Coronary artery (tissue), 2 donors: ENCODE measurements around the gene PTPRM.

Source experiments
- DNase-seq: peaks from one replicate; pipeline ENCODE4 v3.0.0-alpha.2; 2017; ENCODE audit warnings: low spot score
- H3K27ac ChIP-seq, 2 donors: fragments of 200-600 bp; sonication (generic); one replicate each; pipeline ENCODE4 v1.5.1; 2016 to 2019
- H3K4me3 ChIP-seq: fragments of 200-600 bp; sonication (generic); 2 replicates; pipeline ENCODE4 v1.5.1; 2016; ENCODE audit warnings: mild to moderate bottlenecking, moderate library complexity
- TF ChIP-seq, protein P1 (sequence below): fragments of 200-600 bp; sonication (generic); IDR thresholded peaks from one replicate; pipeline ENCODE4 v1.5.1; 2019; ENCODE audit warnings: antibody characterized with exemption

PTPRM gene

DNA sequence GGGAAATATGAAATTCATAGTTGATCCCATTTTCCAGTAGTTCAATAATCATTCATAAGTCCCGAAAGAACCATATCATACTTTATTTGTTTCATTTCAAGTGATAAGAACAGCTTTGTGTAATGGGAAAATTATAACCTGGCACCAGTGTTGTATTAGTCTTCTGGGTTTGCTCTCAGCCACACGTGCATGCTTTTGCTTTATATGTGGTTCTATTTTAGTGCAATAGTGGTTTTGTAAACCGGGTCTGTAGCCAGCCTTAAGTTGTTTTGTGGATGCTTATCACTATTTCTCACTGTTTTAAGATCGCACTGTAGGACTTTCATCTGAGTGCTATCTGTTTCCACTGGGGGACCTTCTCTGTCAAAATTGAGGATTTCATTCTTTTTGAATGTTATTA is 203.8 kb downstream of the PTPRM start:
- Histone ChIP-seq H3K27ac (no peak overlapping the region), H3K4me3 (no peak overlapping the region)
- TF ChIP-seq, protein P1, sequence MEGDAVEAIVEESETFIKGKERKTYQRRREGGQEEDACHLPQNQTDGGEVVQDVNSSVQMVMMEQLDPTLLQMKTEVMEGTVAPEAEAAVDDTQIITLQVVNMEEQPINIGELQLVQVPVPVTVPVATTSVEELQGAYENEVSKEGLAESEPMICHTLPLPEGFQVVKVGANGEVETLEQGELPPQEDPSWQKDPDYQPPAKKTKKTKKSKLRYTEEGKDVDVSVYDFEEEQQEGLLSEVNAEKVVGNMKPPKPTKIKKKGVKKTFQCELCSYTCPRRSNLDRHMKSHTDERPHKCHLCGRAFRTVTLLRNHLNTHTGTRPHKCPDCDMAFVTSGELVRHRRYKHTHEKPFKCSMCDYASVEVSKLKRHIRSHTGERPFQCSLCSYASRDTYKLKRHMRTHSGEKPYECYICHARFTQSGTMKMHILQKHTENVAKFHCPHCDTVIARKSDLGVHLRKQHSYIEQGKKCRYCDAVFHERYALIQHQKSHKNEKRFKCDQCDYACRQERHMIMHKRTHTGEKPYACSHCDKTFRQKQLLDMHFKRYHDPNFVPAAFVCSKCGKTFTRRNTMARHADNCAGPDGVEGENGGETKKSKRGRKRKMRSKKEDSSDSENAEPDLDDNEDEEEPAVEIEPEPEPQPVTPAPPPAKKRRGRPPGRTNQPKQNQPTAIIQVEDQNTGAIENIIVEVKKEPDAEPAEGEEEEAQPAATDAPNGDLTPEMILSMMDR = no peak
- no peak for DNase-seq

DNA sequence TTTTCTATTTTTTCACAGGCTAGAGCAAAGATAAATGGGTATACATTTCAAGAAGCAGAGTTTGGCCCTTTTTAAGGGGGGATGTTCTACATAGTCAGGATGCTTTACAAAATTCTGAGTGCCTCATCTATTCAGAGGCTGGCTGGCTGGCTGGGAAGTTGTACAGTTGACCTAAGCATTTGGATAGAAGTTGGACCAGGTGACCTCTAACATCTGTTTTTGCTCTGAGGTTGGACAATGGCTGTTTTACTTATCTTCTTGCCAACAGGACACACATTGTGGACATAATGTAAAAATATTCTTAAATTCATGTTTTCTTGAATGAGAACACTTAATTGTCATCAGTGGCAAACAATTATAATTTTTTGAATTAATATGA is 205.4 kb downstream of the PTPRM start:
- TF ChIP-seq, protein P1 = no peak
- no peak overlapping the region for H3K4me3 ChIP-seq
- DNase-seq = no peak
- H3K27ac ChIP-seq = no peak overlapping the region

DNA sequence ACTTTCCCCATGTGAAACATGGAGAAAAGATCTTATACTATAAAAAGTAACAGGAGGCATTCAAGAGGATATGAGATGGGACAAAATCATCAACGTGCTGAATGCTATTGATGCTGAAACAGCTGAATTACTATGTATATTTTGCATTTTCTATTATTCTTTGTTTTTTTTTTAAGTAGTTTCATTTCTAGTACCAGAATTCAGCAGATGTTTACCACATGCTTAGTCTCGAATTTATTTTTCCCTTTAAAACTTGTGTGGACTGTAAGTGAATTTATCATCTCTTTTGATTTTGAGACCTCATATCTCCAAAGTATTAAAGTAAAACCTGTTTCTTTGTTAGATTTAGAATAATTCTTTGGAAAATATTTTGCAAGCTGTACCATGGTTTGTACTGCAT is 205.8 kb downstream of the PTPRM start:
- TF ChIP-seq, protein P1 = no peak
- Histone ChIP-seq H3K4me3 (no peak overlapping the region), H3K27ac (no peak overlapping the region)
- DNase-seq = no peak

DNA sequence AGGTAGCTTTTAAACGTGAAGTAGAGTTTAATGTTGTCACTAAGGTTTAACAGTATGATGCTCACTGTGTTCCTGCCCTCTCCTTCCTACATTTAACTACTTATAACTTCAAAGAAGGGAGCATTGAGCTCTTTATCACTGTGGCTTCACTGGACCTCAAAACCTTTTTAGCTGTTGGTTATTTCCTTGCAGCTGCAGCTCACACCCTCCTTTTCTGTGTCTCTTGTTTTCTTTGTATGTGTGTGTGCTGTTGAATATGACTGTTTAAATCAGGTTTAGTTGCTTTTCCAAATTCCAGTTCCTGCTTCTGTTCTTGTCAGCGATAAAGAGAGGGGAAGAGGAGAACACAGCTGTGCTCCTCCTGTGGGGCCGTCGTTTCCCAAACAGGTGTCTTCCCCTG is 208.0 kb downstream of the PTPRM start:
- DNase-seq = no peak
- Histone ChIP-seq H3K27ac (no peak overlapping the region), H3K4me3 (no peak overlapping the region)
- TF ChIP-seq, protein P1 = no peak

DNA sequence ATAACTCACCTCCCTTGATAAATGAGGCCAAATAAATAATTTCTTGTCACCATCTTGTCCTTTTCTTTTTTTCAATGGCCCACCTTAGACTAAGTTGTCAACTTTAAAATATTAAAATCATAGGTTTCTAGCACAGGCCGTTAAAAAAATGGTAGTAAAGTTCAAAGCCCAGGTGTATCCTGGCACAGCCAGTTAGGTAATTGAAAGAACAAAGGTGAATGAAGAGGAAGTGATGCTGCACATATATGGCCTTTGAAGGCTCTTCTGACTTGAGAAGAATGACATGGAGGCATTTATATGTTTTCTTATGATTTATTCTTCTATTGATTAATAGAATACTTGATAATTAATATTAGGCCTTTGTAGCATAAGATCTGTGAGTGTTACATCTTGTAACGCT is 208.7 kb downstream of the PTPRM start:
- Histone ChIP-seq H3K4me3 (no peak overlapping the region), H3K27ac (no peak overlapping the region)
- TF ChIP-seq, protein P1 = no peak
- DNase-seq = no peak

DNA sequence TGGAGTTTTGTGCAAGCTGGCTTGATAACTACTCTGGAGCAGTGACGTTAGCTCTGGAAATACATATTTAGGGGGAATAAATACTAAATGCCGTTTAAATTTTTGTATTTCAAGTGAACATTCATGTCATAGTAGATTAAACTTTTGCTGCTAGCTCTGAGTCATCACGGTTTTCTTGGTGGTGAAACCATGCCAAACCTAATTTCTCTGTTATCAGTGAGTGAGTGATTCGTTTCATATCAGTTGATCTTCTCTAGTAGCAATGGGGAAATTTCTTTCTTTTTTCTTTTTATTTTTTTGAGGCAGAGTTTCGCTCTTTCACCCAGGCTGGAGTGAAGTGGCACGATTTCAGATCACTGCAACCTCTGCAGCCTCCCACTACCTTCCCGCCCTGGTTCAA is 211.1 kb downstream of the PTPRM start:
- TF ChIP-seq, protein P1 = no peak
- H3K27ac ChIP-seq = no peak overlapping the region
- DNase-seq = no peak
- H3K4me3 ChIP-seq = no peak overlapping the region

DNA sequence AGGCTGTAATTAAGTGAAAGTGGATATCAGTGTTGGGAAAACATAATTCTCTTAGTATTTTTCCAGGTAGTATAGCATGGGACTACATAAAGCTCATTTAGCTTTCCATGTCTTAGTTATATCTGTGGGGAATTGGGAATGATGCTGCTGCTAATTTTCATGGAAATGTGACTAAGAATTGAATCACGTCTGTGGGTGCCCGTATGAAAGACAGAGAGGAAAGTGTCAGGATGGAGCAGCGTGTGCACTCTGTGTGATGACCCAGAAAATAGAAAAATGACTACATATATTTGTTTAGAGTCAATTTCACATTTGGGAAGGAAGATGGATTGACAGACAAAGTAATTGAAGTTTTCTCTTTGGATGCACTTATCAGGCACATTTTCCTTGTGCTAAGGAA is 212.1 kb downstream of the PTPRM start:
- TF ChIP-seq, protein P1 = no peak
- Histone ChIP-seq H3K27ac (no peak overlapping the region), H3K4me3 (no peak overlapping the region)
- DNase-seq = no peak
